ENCODE results near the gene TTLL6.
"Not testable (repeated sequence)": the region's sequence is repeated elsewhere in the genome, so short reads cannot be mapped to it uniquely, and the experiment has no call there.

The TTLL6 gene

GRCh38 chr17:48814504-48814903, 2.5 kb downstream of the TTLL6 start:
- DNase-seq (ENCODE audit: low spot score): peak; percentile 87
- peak; percentile 58 for TF ChIP-seq CTCF (IDR thresholded peaks at IDR 0.05; ENCODE audit: extremely low read depth, missing control alignments)

- no peak for DNase-seq (ENCODE audit: low spot score)
- TF ChIP-seq CTCF (IDR thresholded peaks at IDR 0.05; ENCODE audit: extremely low read depth, missing control alignments): no peak
Measured at GRCh38 chr17:48812001-48812400, 5.0 kb downstream of the TTLL6 start.

GRCh38 chr17:48809182-48809581, 7.8 kb downstream of the TTLL6 start:
- DNase-seq (ENCODE audit: low spot score): no peak
- no peak for TF ChIP-seq CTCF (IDR thresholded peaks at IDR 0.05; ENCODE audit: extremely low read depth, missing control alignments)

- DNase-seq (ENCODE audit: low spot score): peak; percentile 82
- TF ChIP-seq CTCF (IDR thresholded peaks at IDR 0.05; ENCODE audit: extremely low read depth, missing control alignments): peak; percentile 72
Measured at GRCh38 chr17:48804936-48805411, 12.1 kb downstream of the TTLL6 start.

- DNase-seq (ENCODE audit: low spot score): no peak
Measured at GRCh38 chr17:48800626-48801217, 16.3 kb downstream of the TTLL6 start.

GRCh38 chr17:48799069-48799723, 17.8 kb downstream of the TTLL6 start:
- no peak for DNase-seq (ENCODE audit: low spot score)

More at GRCh38 chr17:48800626-48801217, 16.3 kb downstream of the TTLL6 start:
- no peak for TF ChIP-seq CTCF (IDR thresholded peaks at IDR 0.05; ENCODE audit: extremely low read depth, missing control alignments)

GRCh38 chr17:48796163-48796522, 20.9 kb downstream of the TTLL6 start:
- not testable (repeated sequence) for DNase-seq (ENCODE audit: low spot score)

More at GRCh38 chr17:48799069-48799723, 17.8 kb downstream of the TTLL6 start:
- TF ChIP-seq CTCF (IDR thresholded peaks at IDR 0.05; ENCODE audit: extremely low read depth, missing control alignments): no peak

Data from GM20000 (cell line).